GM18508 (cell line): Measurements from ENCODE around the gene PTBP3.
"Not testable (repeated sequence)": the region's sequence is repeated elsewhere in the genome, so short reads cannot be mapped to it uniquely, and the experiment has no call there.

Experiments
- ATAC-seq: cut with Tn5 transposase; IDR thresholded peaks from one replicate; pipeline ENCODE4 v1.9.1; 2021; ENCODE audit warnings: moderate number of reproducible peaks; ENCODE audit not compliant: insufficient read depth, unreplicated experiment

Gene PTBP3, protein sequence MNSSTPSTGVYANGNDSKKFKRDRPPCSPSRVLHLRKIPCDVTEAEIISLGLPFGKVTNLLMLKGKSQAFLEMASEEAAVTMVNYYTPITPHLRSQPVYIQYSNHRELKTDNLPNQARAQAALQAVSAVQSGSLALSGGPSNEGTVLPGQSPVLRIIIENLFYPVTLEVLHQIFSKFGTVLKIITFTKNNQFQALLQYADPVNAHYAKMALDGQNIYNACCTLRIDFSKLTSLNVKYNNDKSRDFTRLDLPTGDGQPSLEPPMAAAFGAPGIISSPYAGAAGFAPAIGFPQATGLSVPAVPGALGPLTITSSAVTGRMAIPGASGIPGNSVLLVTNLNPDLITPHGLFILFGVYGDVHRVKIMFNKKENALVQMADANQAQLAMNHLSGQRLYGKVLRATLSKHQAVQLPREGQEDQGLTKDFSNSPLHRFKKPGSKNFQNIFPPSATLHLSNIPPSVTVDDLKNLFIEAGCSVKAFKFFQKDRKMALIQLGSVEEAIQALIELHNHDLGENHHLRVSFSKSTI

DNA sequence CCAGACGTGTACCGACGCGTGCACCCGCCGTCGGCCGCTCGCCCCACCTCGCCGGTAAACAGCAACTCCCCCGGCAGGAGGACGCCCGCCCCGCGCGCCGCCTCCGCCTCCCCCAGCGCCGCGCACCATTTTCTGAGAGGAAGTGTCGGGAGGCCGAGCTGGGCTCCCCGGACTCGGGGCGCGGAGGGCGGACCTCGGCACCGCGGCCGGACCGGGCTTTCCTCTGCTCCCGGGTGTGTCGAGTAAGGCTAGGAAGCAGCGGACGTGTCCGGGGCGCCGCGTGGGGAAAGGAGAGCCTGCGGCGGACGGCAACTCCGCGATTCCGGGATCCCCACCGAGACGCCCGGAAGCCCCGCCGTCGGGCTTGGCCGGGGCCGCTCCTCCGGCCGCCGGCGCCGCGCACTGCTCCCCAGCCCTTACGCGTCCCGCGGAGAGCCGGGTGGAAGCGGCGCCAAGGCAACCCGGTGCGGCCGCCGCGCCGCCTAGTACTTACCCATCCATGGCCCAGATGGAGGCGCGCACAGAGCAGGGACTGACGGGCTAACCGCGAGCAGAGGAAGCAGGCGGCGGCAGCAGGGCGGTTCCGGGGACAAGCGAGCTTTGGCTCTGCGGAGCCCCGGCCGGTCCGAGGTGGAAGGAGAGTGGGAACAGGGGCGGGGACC is at the start of gene PTBP3:
Gene PTBP3, minus strand, starts transcription at position 643 of the 662 bp plus-strand sequence. CDS start 35,754 bp downstream, outside the sequence.
- ATAC-seq = peak; percentile 32

DNA sequence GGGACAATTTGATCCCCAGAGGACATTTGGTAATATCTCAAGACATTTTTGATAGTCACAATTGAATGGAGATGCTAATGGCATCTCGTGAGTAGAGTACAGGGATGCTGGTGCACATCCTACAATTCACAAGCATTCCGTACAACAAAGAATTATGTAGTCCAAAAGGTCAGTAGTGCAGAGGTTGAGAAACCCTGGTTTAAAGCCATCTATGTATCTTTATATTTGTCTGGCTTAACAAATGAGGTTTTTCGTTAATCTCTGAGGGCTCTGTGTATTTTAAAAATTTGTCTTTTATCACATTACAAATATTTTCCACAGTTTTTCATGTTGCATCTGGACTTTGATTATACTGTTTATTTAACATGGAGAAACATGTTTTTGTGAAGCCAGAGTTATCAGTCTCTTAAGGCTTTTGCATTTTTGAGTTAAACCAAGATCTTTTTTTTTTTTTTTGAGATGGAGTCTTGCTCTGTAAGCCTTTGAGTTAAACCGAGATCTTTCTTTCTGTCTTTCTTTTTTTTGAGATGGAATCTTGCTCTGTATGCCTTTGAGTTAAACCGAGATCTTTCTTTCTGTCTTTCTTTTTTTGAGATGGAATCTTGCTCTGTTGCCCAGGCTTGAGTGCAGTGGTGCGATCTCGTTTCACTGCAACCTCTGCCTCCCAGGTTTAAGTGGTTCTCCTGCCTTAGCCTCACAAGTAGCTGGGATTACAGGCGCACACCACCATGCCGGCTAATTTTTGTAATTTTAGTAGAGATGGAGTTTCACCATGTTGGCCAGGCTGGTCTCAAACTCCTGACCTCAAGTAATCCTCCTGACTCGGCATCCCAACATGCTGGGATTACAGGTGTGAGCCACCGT is 49.3 kb upstream of the PTBP3 start:
- ATAC-seq = no peak

DNA sequence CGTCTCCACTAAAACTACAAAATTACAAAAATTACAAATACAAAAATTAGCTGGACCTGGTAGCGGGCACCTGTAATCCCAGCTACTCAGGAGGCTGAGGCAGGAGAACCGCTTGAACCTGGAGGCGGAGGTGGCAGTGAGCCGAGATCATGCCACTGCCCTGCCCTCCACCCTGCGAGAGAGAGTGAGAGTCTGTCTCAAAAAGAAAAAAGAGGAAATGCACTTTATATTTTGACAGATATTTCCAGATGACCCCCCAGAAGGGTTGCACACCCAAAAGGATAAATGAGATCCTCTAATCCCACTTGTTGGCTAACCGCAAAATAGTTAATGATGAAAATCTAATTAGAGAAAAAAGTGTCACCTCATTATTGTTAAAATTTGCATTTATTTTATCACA is 48.6 kb upstream of the PTBP3 start:
- no peak for ATAC-seq

DNA sequence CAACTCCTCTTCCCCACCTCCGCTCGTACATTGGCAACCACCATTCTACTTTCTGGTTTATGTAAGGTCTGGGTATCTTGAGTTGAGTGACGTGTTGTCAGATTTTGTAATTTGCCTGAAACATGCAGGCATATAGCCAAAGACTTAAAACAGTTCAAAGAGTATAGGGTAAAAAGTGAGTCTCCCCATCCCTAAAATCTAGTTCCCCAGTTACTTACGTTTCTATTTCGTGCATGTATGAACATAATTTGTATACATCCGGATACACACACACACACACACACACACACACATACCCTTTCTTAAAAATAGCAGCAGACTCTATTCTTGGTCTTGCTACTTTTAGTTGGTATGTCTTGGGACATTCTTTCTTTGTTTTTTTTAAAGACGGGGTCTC is 47.4 kb upstream of the PTBP3 start:
- ATAC-seq = no peak

DNA sequence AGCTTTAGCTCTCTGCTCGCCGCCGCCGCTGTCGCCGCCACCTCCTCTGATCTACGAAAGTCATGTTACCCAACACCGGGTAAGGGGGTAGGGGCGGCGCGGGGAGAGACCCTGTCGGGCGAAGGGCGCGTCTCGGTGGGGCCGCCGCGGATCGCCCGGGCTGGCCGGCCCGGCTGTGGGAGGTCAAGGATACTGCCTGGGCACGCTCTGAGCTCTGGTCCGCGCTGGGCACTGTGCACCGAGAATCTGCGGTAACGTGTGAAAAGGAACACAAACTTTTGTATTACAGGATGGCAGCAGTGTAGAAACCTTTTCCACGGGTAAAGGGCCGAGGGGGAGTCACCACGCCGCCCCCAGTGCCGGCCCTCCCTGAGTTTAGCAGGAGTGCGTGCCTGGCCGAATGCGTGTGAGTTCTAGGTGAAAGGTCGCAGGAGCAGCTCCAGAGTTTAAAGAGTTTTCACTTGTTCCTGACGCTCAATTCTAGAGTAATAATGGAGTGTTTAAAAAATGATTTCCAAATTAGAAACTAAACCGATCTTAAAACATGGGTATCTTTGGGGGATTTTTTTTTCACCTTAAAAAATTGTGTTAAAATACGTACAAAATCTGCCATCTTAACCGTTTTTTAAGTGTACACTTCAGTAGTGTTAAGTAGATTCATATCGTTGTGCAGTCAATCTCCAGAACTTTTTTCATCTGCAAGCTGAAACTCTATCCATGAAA is 46.8 kb upstream of the PTBP3 start, which contains the start of gene HSDL2:
Gene HSDL2, plus strand, starts transcription at position 7 of the 723 bp plus-strand sequence. Its CDS starts 56 bp downstream, at position 63.
- ATAC-seq = no peak

DNA sequence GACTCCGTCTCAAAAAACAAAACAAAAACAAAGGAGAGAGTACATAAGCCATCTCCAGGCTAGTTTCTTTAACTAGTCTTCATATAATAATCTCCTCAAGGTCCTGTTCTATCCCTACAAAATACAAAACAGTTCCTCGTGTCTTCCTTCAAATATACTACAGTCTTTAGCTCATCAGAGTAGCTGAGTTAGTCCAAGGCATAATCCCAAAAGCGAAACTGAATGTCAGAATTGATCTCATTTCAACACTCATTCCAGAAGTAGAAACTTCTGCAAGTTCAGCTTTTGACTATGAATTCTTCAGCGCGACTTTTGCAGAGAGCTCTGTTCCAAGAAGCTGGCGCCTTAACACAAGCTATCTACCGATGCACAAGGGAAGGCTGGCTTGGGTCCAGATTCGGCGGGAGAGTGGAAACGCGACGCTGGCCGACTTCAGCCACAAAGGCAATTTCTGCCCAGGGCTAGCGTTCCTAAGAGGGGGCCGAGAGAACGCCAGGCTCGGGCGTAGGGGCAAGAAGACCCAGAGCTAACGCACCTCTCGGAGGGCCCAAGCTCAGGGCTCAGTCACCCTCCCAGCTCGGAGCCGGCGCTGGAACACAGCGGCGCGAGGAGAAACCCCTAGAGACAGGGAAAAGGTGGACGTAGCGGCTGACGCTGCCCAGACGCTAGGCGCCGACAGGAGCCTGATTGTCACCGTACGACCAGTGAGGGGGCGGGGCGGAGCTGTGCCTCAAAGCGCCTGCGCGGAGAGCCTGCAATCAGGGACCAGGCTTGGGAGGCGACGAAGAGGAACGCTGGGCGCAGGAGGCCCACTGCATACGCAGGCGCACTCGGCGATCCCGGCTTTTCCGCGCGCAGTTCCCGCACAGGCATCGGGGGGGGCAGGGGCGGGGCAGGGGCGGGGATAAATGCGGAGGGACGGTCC is 46.0 kb upstream of the PTBP3 start:
- peak; percentile 45 for ATAC-seq

DNA sequence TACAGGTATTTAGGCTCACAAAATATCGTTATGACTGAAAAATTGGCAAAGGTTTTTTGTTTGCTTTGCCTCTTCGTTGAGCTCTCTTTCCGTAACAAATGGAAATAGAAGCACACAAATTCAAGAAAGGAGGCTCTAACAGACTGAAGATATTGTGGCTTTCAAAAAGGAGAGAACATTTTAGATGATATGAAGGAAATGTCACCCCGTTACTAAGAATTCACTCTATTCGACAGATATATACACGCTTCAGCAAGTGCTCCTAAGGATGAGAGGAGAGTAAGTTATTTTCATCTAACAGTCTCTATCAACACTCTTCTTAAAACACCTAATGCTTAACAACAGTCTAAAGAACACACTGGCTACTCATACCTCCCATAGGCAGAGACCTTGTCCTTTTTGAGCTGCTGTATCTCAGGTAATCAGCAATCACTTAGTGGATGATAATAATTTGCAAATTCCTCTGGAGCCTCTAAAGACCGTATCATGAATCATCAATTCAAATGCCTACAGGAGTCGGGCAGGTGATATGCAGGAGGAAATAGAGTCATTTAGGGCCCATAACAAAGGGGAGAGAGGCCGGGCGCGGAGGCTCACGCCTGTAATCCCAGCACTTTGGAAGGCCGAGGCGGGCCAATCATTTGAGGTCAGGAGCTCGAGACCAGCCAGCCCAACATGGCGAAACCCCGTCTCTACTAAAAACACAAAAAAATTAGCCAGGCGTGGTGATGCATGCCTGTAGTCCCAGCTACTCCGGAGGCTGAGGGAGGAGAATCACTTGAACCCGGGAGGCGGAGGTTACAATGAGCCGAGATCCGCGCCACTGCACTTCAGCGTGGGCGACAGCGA is 45.1 kb upstream of the PTBP3 start:
- peak; percentile 17 for ATAC-seq

DNA sequence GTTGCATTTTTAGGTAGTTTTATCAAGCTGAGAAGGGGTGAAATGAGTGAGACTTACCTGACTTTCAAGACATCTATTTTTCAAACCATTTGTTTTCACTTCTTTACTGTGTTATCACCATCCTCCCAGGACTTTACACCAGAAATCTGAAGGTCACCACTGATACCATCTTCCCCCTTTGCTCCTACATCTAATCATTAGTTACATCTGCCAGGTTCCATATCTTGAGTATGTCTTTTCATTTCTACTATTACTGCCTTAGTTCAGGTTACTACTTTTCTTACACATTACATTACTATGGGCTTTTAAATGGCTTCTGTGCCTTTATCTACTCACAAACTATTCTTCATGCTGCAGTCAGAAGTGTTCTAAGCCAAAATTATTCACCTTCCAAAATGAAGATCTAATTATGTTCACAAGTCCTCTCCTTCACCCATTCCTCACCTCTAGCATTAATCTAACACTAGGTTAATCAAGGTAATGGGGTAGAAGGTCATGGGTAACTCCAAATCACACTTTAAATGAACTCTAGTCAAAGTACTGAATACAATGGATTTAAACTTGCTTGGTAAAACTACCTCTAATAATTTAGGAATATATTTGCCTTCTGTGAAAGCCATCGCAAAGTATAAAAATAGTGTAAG is 44.4 kb upstream of the PTBP3 start:
- ATAC-seq = no peak

DNA sequence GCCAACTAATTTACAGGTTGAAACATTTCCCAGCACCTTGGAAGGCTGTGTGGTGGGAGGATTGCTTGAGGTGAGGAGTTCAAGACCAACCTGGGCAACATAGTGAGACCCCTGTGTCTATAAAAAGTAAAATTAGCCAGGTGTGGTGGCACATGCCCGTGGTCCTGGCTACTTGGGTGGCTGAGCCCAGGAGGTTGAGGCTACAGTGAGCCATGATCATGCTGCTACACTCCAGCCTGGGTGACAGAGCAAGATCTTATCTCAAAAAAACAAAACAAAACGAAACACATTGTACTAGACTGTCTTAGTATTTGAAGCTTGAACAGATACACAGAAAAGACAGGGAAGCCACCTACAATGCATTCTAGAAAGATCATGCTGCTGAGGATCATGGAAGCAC is 43.7 kb upstream of the PTBP3 start:
- no peak for ATAC-seq

DNA sequence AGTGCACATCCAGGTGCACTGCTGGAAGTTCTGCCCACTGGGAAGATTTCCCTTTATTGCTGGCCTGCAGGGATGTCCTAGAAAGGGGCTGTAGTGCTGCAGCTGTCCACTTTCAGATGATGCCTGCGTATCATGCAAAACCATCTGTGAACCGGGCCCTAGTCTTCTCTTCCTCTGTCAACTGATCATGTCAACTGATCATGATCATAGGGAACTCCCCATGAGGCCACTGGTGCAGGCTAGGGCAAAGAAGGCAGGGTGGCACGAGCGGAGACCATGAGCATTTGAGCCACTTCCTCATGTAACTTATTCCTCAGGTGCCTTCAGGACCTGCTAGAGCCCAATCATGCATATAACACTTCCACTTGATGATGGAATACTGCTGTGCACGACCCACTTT is 41.9 kb upstream of the PTBP3 start:
- ATAC-seq = no peak

DNA sequence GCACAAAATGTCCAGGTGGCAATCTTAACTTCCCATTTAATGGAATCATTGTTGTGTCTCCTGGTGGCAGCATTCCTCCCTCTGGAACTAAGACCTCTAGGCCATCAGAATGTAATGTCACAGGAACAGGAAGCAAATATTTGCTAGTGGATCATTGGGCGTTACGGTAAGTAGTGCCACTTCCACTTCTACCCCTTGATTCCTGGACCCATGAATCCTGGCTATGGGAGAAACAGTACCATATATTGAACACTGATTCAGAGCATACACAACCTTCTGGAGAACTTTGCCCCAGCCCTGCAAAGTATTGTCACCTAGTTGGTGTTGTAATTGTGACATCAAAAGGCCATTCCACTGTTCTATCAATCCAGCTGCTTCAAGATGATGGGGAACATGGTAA is 40.8 kb upstream of the PTBP3 start:
- not testable (repeated sequence) for ATAC-seq

DNA sequence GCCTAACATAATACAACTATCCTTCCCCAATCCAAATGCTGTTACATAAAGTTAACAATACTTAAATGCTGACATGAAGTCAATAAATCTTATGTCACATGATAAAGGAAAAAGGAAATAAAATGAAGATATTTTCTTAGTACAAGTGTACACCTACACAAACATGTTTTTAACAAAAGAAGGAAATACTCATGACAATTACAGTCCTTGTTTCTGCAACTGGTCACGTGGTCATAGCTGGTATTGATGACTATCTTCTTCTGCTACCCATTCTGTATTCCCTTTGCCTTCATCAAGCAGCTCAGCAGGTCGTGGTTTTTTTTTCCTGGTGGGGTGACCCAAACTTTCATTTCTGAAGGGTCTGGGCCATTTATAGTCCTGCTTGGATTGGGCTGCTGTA is 40.2 kb upstream of the PTBP3 start:
- ATAC-seq = not testable (repeated sequence)

DNA sequence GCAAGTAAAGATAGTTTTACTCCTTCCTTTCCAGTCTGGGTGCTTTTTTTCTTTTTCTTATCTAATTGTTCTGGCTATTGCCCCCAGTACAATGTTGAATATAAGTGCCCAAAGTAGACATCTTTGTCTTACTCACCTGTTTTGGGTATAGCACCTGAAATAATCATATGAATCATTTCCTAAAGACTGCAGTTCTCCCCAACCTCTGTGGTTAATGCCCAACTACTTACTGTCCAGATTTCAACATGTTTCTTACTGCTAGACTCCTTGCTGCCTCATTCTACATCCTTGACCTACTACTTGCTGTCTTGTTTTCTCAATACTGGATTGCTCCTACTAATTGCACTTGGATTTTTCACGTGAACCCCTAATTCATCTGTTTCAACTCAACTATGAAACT is 37.6 kb upstream of the PTBP3 start:
- no peak for ATAC-seq

DNA sequence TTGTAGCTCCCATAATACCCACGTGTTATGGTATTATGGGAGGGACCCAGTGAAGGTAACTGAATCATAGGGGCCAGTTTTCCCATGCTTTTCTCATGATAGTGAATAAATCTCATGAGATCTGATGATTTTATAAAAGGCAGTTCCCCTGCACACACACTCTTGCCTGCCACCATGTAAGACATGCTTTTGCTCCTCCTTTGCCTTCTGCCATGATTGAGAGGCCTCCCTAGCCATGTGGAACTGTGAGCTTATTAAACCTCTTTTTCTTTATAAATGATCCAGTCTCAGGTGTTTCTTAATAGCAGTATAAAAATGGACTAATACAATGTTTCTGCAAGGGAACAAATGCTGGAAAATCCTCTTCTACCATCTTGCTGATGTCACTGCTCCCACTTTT is 36.4 kb upstream of the PTBP3 start:
- no peak for ATAC-seq

DNA sequence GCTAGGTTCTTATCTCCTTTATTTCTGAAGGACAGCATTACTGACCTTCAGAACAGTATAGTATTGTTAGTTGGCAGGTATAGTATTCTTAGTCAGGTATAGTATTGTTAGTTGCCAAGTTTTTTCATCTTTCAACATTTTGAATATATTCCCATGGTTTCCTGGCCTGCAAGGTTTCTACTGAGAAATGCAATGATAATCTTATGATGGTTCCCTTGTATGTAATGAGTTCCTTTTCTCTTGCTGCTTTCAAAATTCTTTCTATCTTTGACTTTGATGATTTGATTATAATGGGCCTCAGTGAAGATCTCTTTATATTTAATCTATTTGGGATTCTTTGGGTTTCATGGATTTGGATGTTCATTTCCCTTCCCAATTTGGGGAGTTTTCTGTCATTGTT is 34.0 kb upstream of the PTBP3 start:
- ATAC-seq = no peak

DNA sequence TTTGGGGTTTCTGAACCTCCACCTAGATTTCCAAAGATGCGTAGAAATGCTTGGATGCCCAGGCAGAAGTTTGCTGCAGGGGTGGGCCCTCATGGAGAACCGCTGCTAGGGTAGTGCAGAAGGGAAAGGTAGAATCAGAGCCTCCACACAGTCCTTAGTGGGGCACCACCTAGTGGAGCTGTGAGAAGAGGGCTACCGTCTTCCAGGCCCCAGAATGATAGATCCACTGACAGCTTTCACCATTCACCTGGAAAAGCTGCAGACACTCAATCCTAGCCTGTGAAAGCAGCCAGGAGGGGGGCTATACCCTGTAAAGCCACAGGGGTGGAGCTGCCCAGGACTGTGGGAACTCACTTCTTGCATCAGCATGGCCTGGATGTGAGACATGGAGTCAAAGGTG is 33.2 kb upstream of the PTBP3 start:
- ATAC-seq = no peak

DNA sequence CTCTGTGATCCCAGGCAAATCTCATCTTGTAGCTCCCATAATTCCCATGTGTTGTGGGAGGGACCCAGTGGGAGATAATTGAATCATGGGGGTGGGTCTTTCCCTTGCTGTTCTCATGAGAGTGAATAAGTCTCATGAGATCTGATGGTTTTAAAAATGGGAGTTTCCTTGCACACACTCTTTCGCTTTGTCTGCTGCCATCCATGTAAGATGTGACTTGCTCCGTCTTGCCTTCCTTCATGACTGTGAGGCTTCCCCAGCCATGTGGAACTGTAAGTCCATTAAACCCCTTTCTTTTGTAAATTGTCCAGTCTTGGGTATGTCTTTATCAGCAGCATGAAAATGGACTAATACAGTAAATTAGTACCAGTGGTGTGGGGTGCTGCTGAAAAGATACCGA is 31.8 kb upstream of the PTBP3 start:
- not testable (repeated sequence) for ATAC-seq

DNA sequence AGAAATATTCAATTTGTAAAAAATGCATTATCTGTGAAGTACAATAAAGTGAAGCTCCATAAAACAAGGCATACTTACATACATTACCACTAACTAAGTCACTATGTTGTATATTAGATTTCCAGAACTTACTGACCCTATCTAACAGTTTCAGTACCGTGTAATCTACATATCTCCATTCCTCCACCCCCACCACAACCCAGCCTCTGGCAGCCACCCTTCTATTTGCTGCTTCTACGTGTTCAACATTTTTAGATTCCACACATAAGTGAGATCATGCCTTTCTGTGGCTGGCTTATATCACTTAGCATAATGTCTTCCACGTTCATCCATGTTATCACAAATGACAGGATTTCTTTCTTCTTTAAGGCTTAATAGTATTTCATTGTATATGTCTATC is 31.3 kb upstream of the PTBP3 start:
- no peak for ATAC-seq
